Measurements from ENCODE around the gene COMMD9. TPM values are rescaled to one million over a fixed set of nuclear protein-coding genes. Genes with fewer than 3 reads are reported as not detected.

The COMMD9 gene
- total RNA-seq, 1 donor from 2014 or later: 66.1 TPM

DNA sequence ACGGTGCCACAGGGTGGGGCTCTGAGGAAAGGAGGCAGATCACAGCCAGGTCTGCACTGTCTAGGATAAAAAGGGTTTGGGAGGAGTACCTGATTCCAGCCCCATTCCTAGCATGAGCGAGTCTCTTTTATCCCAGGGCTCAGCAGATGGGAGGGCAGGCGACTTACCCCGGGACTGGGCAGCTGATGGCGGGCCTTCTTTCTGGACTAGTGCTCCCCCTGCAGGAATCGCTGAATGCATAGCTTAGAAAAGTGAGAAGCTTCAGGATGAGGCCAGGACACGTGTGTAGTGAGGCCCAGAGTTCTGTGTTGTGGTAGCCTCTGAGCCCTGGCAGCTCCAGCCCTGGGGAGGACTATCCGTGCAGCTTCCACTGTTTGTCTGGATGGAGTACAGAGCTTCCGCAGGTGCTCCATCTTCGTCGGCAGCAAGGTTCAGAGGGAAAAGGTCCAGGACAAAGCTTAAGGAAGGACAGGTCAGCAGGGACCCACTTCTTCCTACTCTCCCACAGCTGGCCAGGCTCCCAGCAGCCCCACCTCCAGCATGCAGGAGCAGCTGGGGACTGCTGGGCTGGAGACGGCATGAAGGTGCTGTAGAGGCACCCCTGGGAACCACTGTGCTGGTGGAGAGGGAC lies 30.4 kb downstream of the COMMD9 start:
- H3K4me3 Mint-ChIP-seq (ENCODE audit: unreplicated experiment): no peak overlapping the region
- H3K27ac Mint-ChIP-seq (ENCODE audit: unreplicated experiment): no peak overlapping the region
- TF ChIP-seq, protein P1, sequence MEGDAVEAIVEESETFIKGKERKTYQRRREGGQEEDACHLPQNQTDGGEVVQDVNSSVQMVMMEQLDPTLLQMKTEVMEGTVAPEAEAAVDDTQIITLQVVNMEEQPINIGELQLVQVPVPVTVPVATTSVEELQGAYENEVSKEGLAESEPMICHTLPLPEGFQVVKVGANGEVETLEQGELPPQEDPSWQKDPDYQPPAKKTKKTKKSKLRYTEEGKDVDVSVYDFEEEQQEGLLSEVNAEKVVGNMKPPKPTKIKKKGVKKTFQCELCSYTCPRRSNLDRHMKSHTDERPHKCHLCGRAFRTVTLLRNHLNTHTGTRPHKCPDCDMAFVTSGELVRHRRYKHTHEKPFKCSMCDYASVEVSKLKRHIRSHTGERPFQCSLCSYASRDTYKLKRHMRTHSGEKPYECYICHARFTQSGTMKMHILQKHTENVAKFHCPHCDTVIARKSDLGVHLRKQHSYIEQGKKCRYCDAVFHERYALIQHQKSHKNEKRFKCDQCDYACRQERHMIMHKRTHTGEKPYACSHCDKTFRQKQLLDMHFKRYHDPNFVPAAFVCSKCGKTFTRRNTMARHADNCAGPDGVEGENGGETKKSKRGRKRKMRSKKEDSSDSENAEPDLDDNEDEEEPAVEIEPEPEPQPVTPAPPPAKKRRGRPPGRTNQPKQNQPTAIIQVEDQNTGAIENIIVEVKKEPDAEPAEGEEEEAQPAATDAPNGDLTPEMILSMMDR (IDR thresholded peaks at IDR 0.05; ENCODE audit: unreplicated experiment): peak; percentile 52
- H3K9me3 Mint-ChIP-seq (ENCODE audit: unreplicated experiment): no peaks in the 10 kb centered on the region
- H3K4me1 Mint-ChIP-seq (ENCODE audit: unreplicated experiment): peaks cover 5% of the 10 kb centered on the region
- H3K36me3 Mint-ChIP-seq (ENCODE audit: low read depth, unreplicated experiment): no peaks in the 10 kb centered on the region
- DNase-seq (ENCODE audit: low spot score): peak; percentile 75
- peaks cover 7% of the 10 kb centered on the region for H3K27me3 Mint-ChIP-seq (ENCODE audit: unreplicated experiment)

DNA sequence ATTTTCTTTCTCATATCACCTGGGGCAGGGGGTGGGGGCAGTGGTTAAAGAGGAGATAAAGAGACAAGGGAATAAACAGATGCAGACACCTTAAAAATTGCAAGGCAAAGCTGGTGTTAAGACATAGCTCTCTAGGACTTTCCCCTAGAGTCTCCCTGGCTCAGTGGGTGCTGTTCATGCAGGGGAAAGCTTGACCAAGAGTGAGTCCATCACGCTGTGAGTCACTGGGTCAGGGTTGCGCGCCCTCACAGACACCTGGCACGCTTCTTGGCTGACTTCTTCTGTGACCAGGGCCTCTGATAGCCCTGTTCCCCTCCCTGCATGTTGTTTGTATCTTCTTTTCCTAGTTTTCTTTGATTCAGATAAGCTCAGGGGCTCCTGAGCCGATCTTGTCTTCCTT lies 31.9 kb downstream of the COMMD9 start:
- no peak overlapping the region for H3K27ac Mint-ChIP-seq (ENCODE audit: unreplicated experiment)
- peaks cover 5% of the 10 kb centered on the region for H3K4me1 Mint-ChIP-seq (ENCODE audit: unreplicated experiment)
- no peak overlapping the region for H3K4me3 Mint-ChIP-seq (ENCODE audit: unreplicated experiment)
- peaks cover 7% of the 10 kb centered on the region for H3K27me3 Mint-ChIP-seq (ENCODE audit: unreplicated experiment)
- TF ChIP-seq, protein P1 (IDR thresholded peaks at IDR 0.05; ENCODE audit: unreplicated experiment): no peak
- DNase-seq (ENCODE audit: low spot score): no peak
- no peaks in the 10 kb centered on the region for H3K36me3 Mint-ChIP-seq (ENCODE audit: low read depth, unreplicated experiment)
- no peaks in the 10 kb centered on the region for H3K9me3 Mint-ChIP-seq (ENCODE audit: unreplicated experiment)

DNA sequence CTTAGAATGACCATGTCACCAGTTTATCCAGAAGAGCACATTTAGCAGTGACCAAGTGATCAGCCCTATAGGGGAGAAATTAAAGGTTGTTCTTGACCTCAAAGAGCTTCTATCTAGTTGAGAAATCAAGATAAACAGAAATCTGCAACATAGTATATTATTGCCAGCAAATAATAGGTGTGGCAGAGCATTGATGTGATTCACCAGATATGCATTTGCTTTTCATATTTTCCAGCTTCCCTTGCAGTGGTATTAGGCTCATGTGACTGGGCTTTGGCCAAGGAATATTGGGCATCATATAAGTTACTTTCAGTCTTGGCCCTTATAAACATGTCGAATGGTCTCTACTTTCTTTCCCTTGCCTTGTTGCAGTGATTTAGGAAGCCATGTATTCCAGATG lies 34.5 kb downstream of the COMMD9 start:
- Mint-ChIP-seq H3K4me1 (ENCODE audit: unreplicated experiment) (peaks cover 5% of the 10 kb centered on the region), H3K36me3 (ENCODE audit: low read depth, unreplicated experiment) (no peaks in the 10 kb centered on the region), H3K9me3 (ENCODE audit: unreplicated experiment) (no peaks in the 10 kb centered on the region), H3K27me3 (ENCODE audit: unreplicated experiment) (peaks cover 7% of the 10 kb centered on the region), H3K4me3 (ENCODE audit: unreplicated experiment) (no peak overlapping the region), H3K27ac (ENCODE audit: unreplicated experiment) (no peak overlapping the region)
- TF ChIP-seq, protein P1 (IDR thresholded peaks at IDR 0.05; ENCODE audit: unreplicated experiment): no peak
- no peak for DNase-seq (ENCODE audit: low spot score)

DNA sequence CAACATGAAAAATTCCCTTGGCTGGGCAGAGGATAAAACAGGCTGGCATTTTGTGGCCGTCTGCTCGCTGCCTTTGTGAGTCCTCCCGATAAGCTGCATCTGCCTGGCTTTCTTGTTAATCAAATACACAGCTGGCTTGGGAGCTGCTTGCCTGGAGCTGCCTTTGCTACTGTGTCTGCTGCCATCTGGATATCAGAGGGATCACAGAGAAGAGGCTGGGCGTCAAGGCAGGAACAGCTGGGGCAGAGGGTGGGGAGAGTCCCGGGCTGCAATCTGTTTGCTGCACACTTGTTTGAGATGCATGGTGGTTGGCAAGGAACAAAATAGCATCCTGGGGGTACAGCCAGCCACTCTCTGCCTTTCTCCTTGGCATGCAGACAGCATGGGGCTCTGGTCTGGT lies 36.0 kb downstream of the COMMD9 start:
- H3K4me1 Mint-ChIP-seq (ENCODE audit: unreplicated experiment): peaks cover 7% of the 10 kb centered on the region
- DNase-seq (ENCODE audit: low spot score): no peak
- peaks cover 7% of the 10 kb centered on the region for H3K27me3 Mint-ChIP-seq (ENCODE audit: unreplicated experiment)
- no peaks in the 10 kb centered on the region for H3K9me3 Mint-ChIP-seq (ENCODE audit: unreplicated experiment)
- H3K27ac Mint-ChIP-seq (ENCODE audit: unreplicated experiment): no peak overlapping the region
- H3K4me3 Mint-ChIP-seq (ENCODE audit: unreplicated experiment): no peak overlapping the region
- TF ChIP-seq, protein P1 (IDR thresholded peaks at IDR 0.05; ENCODE audit: unreplicated experiment): no peak
- no peaks in the 10 kb centered on the region for H3K36me3 Mint-ChIP-seq (ENCODE audit: low read depth, unreplicated experiment)

DNA sequence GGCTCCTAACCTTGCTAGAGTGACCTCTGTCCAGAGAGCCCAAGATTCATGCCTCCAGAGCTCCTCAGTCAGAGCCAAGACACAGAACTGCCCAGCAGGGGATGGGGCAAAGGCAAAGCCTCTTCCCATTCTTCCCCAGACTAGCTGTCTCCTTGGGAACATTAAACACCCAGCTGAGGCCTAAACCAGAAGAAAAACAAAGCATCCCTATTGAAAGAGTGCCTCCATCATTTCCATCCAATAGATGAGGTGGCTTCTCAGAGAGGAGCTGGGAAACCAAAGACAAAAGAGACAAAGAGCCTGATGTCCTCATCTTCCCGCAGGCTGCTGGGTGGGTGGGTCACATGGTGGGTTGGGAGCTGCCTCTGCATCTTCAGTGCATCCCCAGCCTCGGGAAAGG lies 37.4 kb downstream of the COMMD9 start:
- no peak for DNase-seq (ENCODE audit: low spot score)
- H3K9me3 Mint-ChIP-seq (ENCODE audit: unreplicated experiment): no peaks in the 10 kb centered on the region
- H3K27me3 Mint-ChIP-seq (ENCODE audit: unreplicated experiment): peaks cover 2% of the 10 kb centered on the region
- H3K4me1 Mint-ChIP-seq (ENCODE audit: unreplicated experiment): peaks cover 5% of the 10 kb centered on the region
- no peak overlapping the region for H3K27ac Mint-ChIP-seq (ENCODE audit: unreplicated experiment)
- TF ChIP-seq, protein P1 (IDR thresholded peaks at IDR 0.05; ENCODE audit: unreplicated experiment): no peak
- H3K36me3 Mint-ChIP-seq (ENCODE audit: low read depth, unreplicated experiment): no peaks in the 10 kb centered on the region
- H3K4me3 Mint-ChIP-seq (ENCODE audit: unreplicated experiment): no peak overlapping the region
